BLaER1 (cell line): Measurements from ENCODE around the gene PTPRG.
A peak's percentile ranks its signal among the peaks of the same experiment; 100 is the strongest.

Source experiments
- H3K27ac ChIP-seq: shearing (Covaris generic); formaldehyde crosslinking; 2 replicates; pipeline ENCODE4 v1.8.1; 2022
- H3K27me3 ChIP-seq: shearing (Covaris generic); formaldehyde crosslinking; 2 replicates; pipeline ENCODE4 v1.8.1; 2022
- H3K36me3 ChIP-seq: shearing (Covaris generic); formaldehyde crosslinking; 2 replicates; pipeline ENCODE4 v1.8.1; 2022
- H3K4me1 ChIP-seq: shearing (Covaris generic); formaldehyde crosslinking; 2 replicates; pipeline ENCODE4 v1.8.1; 2022
- H3K4me2 ChIP-seq: shearing (Covaris generic); formaldehyde crosslinking; 2 replicates; pipeline ENCODE4 v1.8.1; 2022
- H3K4me3 ChIP-seq: shearing (Covaris generic); formaldehyde crosslinking; 2 replicates; pipeline ENCODE4 v1.8.1; 2022
- H3K9ac ChIP-seq: shearing (Covaris generic); formaldehyde crosslinking; 2 replicates; pipeline ENCODE4 v1.8.1; 2022
- H3K9me3 ChIP-seq: shearing (Covaris generic); formaldehyde crosslinking; 2 replicates; pipeline ENCODE4 v1.8.1; 2022
- H4K20me1 ChIP-seq: shearing (Covaris generic); formaldehyde crosslinking; 2 replicates; pipeline ENCODE4 v1.8.1; 2022
- Cebpa-rat ChIP-seq: shearing (Covaris generic); IDR thresholded peaks from 2 replicates; pipeline ENCODE4 v1.8.1; 2022

Gene PTPRG

DNA sequence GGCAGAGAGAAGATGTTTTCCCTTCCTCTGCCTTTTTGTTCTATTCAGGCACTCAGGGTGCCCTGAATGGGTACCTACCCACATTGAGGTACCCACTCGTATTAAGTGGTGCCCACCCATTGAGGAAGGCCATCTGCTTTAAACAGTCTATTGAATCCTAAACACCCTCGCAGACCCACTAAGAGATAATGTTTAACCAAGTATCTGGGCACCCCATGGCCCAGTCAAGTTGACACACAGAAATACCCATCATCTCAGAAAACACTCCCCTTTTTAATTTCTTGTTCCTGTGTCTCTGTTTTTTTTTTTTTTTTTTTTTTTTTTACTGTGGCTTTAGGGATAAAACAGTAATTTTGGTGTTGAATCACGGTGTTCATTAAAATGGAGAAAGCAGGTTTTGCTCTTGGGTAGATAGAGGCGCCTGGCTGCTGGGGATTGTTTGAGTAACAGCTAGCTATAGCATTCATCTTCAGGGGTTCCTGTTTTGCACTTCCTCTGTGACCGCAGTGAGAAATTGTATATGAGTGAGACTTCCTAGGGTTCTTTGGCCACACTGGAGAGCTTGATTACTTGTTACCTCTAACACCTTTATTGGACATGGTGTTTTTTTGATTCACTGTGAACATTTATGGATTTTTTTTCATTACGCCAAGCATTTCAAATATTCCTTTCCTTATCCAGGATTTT is 259.1 kb downstream of the PTPRG start:
- peaks cover 25% of the 10 kb centered on the region for H3K4me1 ChIP-seq
- no peak overlapping the region for H3K27ac ChIP-seq
- no peaks in the 10 kb centered on the region for H4K20me1 ChIP-seq
- no peaks in the 10 kb centered on the region for H3K27me3 ChIP-seq
- no peak for TF ChIP-seq Cebpa-rat
- H3K4me2 ChIP-seq, result peak overlapping the region; percentile 1; the same call in 1 of the 2 replicates
- H3K9me3 ChIP-seq, result peaks cover 9% of the 10 kb centered on the region; the same call in 1 of the 2 replicates
- no peaks in the 10 kb centered on the region for H3K36me3 ChIP-seq
- H3K9ac ChIP-seq, result no peak overlapping the region
- no peak overlapping the region for H3K4me3 ChIP-seq

DNA sequence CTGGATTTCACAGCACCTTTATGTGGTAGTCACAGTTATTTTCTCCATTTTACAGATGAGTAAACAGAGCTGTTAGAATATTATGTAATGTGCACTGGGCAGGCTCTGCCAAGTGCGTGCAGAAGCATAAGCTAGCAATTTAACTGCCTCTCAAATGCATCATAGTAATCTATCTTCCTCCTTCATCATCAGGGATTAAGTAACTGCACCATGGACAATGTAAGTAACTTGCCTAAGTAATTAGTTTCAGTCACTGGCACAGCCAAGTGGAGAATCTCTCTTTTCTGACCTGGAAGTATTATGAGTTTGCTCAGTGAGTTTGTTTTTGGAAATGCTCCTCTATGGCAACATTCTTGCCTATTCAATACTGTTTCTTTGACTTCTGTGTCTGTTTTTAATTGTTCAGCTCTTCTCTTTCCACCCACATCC is 260.5 kb downstream of the PTPRG start:
- Histone ChIP-seq H3K36me3 (no peaks in the 10 kb centered on the region), H3K4me2 (no peak overlapping the region), H3K4me1 (peaks cover 25% of the 10 kb centered on the region), H3K27me3 (no peaks in the 10 kb centered on the region), H3K9me3 (peaks cover 9% of the 10 kb centered on the region; the same call in 1 of the 2 replicates), H3K27ac (no peak overlapping the region), H3K4me3 (no peak overlapping the region), H4K20me1 (no peaks in the 10 kb centered on the region), H3K9ac (no peak overlapping the region)
- no peak for TF ChIP-seq Cebpa-rat

GRCh38 chr3:61822588-61822987 is 261.2 kb downstream of the PTPRG start:
- no peaks in the 10 kb centered on the region for H3K27me3 ChIP-seq
- no peak overlapping the region for H3K27ac ChIP-seq
- TF ChIP-seq Cebpa-rat, result no peak
- no peaks in the 10 kb centered on the region for H4K20me1 ChIP-seq
- peaks cover 25% of the 10 kb centered on the region for H3K4me1 ChIP-seq
- H3K9ac ChIP-seq, result no peak overlapping the region
- H3K4me2 ChIP-seq, result no peak overlapping the region
- peaks cover 9% of the 10 kb centered on the region; the same call in 1 of the 2 replicates for H3K9me3 ChIP-seq
- H3K36me3 ChIP-seq, result no peaks in the 10 kb centered on the region
- no peak overlapping the region for H3K4me3 ChIP-seq

GRCh38 chr3:61824553-61825135 is 263.3 kb downstream of the PTPRG start:
- Histone ChIP-seq H3K36me3 (no peaks in the 10 kb centered on the region), H3K4me1 (peaks cover 36% of the 10 kb centered on the region), H3K4me3 (no peak overlapping the region), H3K9ac (no peak overlapping the region), H3K4me2 (peak overlapping the region; percentile 36), H3K27ac (no peak overlapping the region), H3K27me3 (no peaks in the 10 kb centered on the region), H4K20me1 (no peaks in the 10 kb centered on the region), H3K9me3 (peaks cover 9% of the 10 kb centered on the region; the same call in 1 of the 2 replicates)
- no peak for TF ChIP-seq Cebpa-rat

DNA sequence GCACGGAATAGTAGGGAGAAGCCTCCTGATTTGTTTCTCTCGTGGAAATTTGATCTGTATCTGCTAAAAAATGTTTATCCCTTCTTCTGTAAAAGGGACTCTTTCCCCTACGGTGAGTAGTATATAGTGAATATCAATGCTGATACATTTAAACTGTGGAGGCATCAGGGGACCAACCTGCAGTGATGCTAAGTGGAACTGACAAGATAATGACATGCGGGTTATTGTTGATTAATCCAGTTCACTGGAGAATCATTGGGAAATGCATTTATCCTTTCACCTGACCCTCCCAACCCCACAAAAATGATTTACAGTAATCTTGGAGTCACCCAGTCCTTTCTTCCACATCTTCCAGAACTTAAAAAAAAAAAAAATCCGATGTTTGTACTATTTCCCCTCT is 264.8 kb downstream of the PTPRG start:
- TF ChIP-seq Cebpa-rat, result no peak
- no peak overlapping the region for H3K27ac ChIP-seq
- H3K9ac ChIP-seq, result no peak overlapping the region
- no peaks in the 10 kb centered on the region for H3K36me3 ChIP-seq
- H3K4me1 ChIP-seq, result peaks cover 30% of the 10 kb centered on the region
- no peaks in the 10 kb centered on the region for H3K27me3 ChIP-seq
- H3K4me2 ChIP-seq, result no peak overlapping the region
- no peak overlapping the region for H3K4me3 ChIP-seq
- H4K20me1 ChIP-seq, result no peaks in the 10 kb centered on the region
- H3K9me3 ChIP-seq, result peaks cover 9% of the 10 kb centered on the region; the same call in 1 of the 2 replicates

- Histone ChIP-seq H3K27ac (no peak overlapping the region), H3K4me2 (peak overlapping the region; percentile 58)
- no peak for TF ChIP-seq Cebpa-rat
These were observed 267.0 kb downstream of the PTPRG start for GRCh38 chr3:61828184-61828874.

DNA sequence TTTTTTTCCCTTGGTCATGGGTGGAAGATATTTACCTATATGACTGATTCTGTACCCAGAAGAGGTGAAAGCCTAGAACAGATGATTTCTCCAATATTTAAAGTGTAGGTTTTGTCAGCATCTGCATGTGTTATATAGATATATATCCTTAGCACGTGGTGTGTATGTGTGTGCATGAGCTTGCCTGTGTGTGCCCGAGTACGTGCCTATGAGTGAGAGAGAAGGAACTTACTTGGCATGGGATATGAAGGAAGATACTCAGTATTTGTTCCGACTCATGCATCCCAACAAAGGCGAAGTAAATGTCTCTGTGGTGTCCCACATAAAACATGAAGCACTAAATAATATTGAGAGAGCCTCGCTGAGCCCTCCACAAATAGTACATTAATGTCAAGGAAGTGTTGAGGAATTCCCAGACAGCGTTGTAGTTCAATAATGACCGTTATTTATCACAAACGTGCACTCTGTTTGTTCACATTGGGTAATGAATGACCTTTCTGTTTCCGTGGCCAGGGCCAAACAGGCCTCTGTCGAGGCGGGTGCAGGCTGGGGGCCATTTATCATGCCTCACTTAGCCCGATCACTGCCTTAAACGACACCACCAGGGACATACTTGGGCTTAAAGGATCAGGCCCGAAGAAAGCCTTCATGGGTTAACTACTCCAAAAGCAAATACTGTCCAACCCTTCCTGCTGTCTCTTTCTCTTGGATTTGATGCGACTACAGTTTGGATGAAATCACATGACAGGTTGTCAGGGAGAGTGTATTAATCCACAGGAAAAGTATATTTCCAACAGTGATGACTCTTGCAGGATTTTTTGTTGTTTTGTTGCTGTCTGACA is 267.7 kb downstream of the PTPRG start:
- H3K4me3 ChIP-seq, result no peak overlapping the region
- no peaks in the 10 kb centered on the region for H3K27me3 ChIP-seq
- no peaks in the 10 kb centered on the region for H3K9me3 ChIP-seq
- H4K20me1 ChIP-seq, result no peaks in the 10 kb centered on the region
- H3K27ac ChIP-seq, result no peak overlapping the region
- no peaks in the 10 kb centered on the region for H3K36me3 ChIP-seq
- no peak for TF ChIP-seq Cebpa-rat
- peaks cover 28% of the 10 kb centered on the region for H3K4me1 ChIP-seq
- peak overlapping the region; percentile 58 for H3K4me2 ChIP-seq
- H3K9ac ChIP-seq, result no peak overlapping the region

More at GRCh38 chr3:61828184-61828874, 267.0 kb downstream of the PTPRG start:
- Histone ChIP-seq H3K36me3 (no peaks in the 10 kb centered on the region), H3K9me3 (0 out of 2 replicates have a peak, but pooled peaks cover 1% of the 10 kb centered on the region), H4K20me1 (no peaks in the 10 kb centered on the region), H3K27me3 (no peaks in the 10 kb centered on the region), H3K4me1 (peaks cover 33% of the 10 kb centered on the region), H3K9ac (no peak overlapping the region), H3K4me3 (no peak overlapping the region)

GRCh38 chr3:61829722-61830350 is 268.5 kb downstream of the PTPRG start:
- H3K4me3 ChIP-seq, result no peak overlapping the region
- H3K4me1 ChIP-seq, result peaks cover 21% of the 10 kb centered on the region
- no peak overlapping the region for H3K4me2 ChIP-seq
- no peak for TF ChIP-seq Cebpa-rat
- H4K20me1 ChIP-seq, result no peaks in the 10 kb centered on the region
- H3K9ac ChIP-seq, result no peak overlapping the region
- H3K27me3 ChIP-seq, result no peaks in the 10 kb centered on the region
- H3K36me3 ChIP-seq, result no peaks in the 10 kb centered on the region
- no peak overlapping the region for H3K27ac ChIP-seq
- H3K9me3 ChIP-seq, result no peaks in the 10 kb centered on the region

- H3K9ac ChIP-seq, result no peak overlapping the region
- no peak for TF ChIP-seq Cebpa-rat
- H3K27ac ChIP-seq, result no peak overlapping the region
- H3K4me1 ChIP-seq, result peaks cover 17% of the 10 kb centered on the region
- no peak overlapping the region for H3K4me2 ChIP-seq
- no peaks in the 10 kb centered on the region for H3K9me3 ChIP-seq
- H3K27me3 ChIP-seq, result no peaks in the 10 kb centered on the region
- no peak overlapping the region for H3K4me3 ChIP-seq
- H4K20me1 ChIP-seq, result no peaks in the 10 kb centered on the region
- H3K36me3 ChIP-seq, result no peaks in the 10 kb centered on the region
These were observed 270.6 kb downstream of the PTPRG start for GRCh38 chr3:61831973-61832372.
